Measurements from ENCODE around the gene LAMTOR2. TPM values are rescaled to one million over a fixed set of nuclear protein-coding genes. Genes with fewer than 3 reads are reported as not detected.

LAMTOR2 gene
- total RNA-seq, 2 experiments from 2014 or later, result 61.4 to 65.1 TPM

DNA sequence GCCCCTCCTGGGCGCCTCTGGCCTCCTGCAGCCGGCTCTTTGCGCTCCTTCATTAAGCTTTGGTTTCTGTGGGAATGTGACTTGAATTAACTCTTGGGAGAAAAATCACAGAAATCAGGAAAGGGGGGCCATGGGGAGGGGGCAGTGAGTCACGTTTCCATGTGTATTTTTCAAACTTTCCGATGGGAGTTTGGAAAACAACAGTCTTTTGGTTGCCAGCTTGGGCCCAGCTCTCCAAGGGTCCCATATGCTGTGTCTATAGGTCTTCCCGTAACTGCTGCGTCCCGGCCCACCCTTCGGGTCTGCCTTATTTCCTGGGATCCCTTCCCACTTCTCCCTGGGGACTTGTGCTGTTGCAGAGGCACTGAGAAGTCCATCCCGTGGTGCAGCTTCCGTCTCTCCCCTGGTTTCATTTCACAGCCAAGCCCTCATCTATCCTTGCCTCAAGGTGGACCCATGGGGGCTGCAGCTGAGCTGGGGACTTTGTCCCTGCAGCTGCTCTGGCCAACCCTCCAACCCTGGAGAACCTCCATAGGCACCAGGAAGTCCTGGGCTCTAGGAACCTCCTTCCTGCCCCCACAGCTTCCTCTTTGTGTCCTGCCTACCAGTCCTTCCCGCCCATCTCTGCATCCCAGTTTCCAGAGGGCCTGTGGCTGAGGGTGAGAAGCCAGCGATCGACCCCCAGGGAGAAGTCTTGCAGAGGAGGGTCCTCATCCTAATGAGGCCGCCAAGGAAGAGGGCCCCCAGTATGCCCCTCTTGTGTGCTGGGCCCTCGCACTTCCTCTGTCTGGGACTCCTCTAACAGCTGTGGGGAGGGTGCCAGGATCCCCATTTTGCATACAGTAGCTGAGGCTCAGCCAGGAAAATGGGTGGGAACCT, 48.3 kb downstream of the LAMTOR2 start:
- H3K4me3 Mint-ChIP-seq, result peak overlapping the region; percentile 40
- no peaks in the 10 kb centered on the region for H3K36me3 Mint-ChIP-seq
- peaks cover 2% of the 10 kb centered on the region for H3K9me3 Mint-ChIP-seq
- peaks cover 4% of the 10 kb centered on the region for H3K27me3 Mint-ChIP-seq
- ChIA-PET POLR2A (interaction anchor here (5.5 kb wide), 1 partner anchor 12 kb away, joined by 41 read pairs; the partner anchor contains the start of gene LMNA), CTCF (interaction anchor here (0.9 to 20.9 kb wide), 2 partner anchors 22 to 36 kb away, joined by 4 to 1097 read pairs; partner anchors contain the start of gene LMNA)
- H3K27ac Mint-ChIP-seq, result peak overlapping the region; percentile 93
- no peak for DNase-seq
- intact Hi-C loops (cut with micrococcal nuclease), result no loop called here
- H3K4me1 Mint-ChIP-seq (ENCODE audit: low read depth), result peaks cover 77% of the 10 kb centered on the region

DNA sequence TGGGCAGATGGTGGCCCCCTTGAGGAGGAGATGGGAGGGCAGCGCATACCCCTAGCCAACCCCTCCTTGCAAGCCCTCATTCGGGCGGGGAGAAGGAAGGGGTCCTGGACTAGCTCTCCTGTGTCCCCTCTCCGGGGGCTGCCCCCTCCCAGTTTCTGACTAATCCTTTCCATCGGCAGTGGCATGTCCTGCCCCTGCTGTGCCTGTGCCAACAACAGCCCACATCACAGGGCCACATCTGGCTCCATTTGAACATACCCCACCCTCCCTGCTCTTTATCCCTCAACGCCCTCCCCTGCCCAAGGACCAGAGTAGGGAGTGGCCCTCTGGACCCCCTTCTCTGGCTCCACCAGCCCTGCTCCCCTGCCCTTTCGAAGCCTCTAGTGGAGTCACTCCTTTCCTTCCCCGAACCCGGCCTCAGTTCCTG, 49.0 kb downstream of the LAMTOR2 start:
- peaks cover 71% of the 10 kb centered on the region for H3K4me1 Mint-ChIP-seq (ENCODE audit: low read depth)
- H3K4me3 Mint-ChIP-seq, result peak overlapping the region; percentile 11
- no peaks in the 10 kb centered on the region for H3K36me3 Mint-ChIP-seq
- peak overlapping the region; percentile 93 for H3K27ac Mint-ChIP-seq
- ChIA-PET CTCF (interaction anchor here (0.9 to 20.9 kb wide), 2 partner anchors 21 to 37 kb away, joined by 4 to 1097 read pairs; partner anchors contain the start of gene LMNA), POLR2A (interaction anchor here (4.3 to 5.5 kb wide), 2 partner anchors 11 to 24 kb away, joined by 41 to 55 read pairs; partner anchors contain the start of gene LMNA)
- H3K27me3 Mint-ChIP-seq, result peaks cover under 1% of the 10 kb centered on the region
- H3K9me3 Mint-ChIP-seq, result peaks cover under 1% of the 10 kb centered on the region
- peak; percentile 82 for DNase-seq
- intact Hi-C loops (cut with micrococcal nuclease), result no loop called here

DNA sequence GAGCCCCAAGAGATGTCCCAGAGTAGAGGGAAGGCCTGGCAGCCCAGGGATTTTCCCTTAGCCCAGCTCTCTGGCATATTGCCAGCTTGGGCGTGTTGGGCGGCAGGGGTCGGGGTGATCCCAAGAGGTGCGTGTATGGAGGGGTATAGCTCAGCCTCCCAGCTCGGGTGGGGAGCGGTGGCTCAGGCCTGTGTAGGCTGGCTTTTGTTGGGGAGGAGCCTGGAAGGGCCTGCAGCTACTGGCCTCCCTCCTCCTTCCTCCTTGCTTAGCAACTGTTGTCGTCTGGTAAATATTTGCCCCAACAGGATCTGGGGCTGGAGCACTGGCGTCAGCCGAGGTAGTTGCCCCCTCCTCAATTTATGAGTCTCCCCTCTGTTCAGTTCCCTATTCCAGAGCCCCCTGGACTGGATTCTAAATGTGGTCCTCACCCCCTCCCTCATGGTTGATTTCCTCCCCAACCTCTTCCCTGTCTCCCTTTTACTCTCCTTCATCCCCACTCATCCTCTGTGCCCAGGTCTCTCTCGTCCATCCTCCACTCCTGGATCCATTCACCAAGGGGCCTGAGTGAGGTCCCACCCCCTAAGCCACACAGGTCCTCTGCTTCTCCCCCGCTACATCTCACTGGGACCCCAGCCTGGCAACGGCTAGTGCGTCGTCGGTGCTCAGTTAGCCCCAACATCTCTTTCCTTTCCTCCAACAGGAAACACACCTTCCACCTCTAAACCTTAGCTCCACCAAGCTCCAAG, 49.7 kb downstream of the LAMTOR2 start:
- Mint-ChIP-seq H3K4me3 (peak overlapping the region; percentile 33), H3K36me3 (no peaks in the 10 kb centered on the region), H3K27me3 (no peaks in the 10 kb centered on the region), H3K27ac (peak overlapping the region; percentile 93), H3K4me1 (ENCODE audit: low read depth) (peaks cover 66% of the 10 kb centered on the region), H3K9me3 (no peaks in the 10 kb centered on the region)
- peak; percentile 74 for DNase-seq
- POLR2A ChIA-PET, result interaction anchor here (1.0 to 5.5 kb wide), 4 partner anchors 8 to 119 kb away, joined by 3 to 55 read pairs (median 23); partner anchors contain the start of gene LMNA
- intact Hi-C loops (cut with micrococcal nuclease), result no loop called here
- CTCF ChIA-PET, result interaction anchor here (1.0 to 20.9 kb wide), 3 partner anchors 8 to 109 kb away, joined by 3 to 1097 read pairs (median 5); partner anchors contain the start of genes LMNA and PMF1

DNA sequence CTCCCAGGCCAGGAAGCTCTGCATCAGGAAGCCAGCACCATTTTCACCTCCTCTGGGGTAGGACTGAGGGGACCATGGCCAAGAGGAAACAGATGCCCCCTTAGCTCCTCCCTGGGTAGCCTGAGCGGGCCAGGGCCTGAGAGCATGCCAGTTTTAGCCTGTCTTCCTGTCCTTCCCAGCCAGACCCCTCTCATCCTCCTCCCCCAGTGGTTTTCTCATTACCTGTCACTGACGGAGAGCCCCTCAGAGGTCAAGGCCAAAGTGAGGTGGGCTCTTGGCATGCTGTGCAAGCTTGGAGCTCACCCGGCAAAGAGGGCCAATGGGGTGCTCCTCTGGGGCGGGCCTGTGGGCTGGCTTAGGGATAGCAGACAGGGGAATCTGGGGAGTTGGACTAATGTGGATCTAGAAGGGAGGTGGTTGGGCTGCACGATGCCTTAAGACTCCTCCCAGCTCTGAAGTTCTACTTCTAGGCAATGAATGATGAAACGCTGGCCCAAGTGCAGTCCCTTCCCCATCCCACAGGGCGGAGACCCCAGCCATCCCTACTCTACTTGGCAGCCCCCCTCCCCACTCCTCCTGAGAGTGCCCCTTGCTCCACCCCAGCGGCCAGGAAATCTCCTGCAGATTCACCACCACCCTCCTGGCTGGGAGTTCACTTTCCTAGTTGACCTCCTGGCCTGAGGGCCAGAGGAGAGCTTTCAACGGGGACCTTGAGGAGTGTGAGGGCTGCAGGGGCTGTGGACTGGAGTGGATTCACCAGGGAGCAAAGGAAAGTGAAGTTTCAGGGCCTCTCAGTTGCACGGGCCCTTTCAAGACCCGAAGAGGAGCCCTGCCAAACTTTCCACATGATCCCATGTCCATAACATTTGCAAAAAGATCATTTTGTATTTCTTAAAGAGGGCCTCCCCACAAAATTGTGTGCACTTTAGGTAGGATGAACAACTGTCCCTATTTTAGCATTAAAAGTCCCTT, 50.6 kb downstream of the LAMTOR2 start:
- H3K4me3 Mint-ChIP-seq, result peak overlapping the region; percentile 76
- H3K27me3 Mint-ChIP-seq, result no peaks in the 10 kb centered on the region
- H3K36me3 Mint-ChIP-seq, result no peaks in the 10 kb centered on the region
- H3K27ac Mint-ChIP-seq, result peak overlapping the region; percentile 93
- DNase-seq, result no peak
- ChIA-PET POLR2A (interaction anchor here (0.6 to 5.5 kb wide), 8 partner anchors 8 to 177 kb away, joined by 3 to 80 read pairs (median 6); partner anchors contain the start of genes LMNA and SMG5), CTCF (interaction anchor here (1.0 to 20.9 kb wide), 5 partner anchors 8 to 108 kb away, joined by 3 to 1097 read pairs (median 21); partner anchors contain the start of genes LMNA and PMF1)
- intact Hi-C loops (cut with micrococcal nuclease), result no loop called here
- H3K9me3 Mint-ChIP-seq, result no peaks in the 10 kb centered on the region
- H3K4me1 Mint-ChIP-seq (ENCODE audit: low read depth), result peaks cover 63% of the 10 kb centered on the region

DNA sequence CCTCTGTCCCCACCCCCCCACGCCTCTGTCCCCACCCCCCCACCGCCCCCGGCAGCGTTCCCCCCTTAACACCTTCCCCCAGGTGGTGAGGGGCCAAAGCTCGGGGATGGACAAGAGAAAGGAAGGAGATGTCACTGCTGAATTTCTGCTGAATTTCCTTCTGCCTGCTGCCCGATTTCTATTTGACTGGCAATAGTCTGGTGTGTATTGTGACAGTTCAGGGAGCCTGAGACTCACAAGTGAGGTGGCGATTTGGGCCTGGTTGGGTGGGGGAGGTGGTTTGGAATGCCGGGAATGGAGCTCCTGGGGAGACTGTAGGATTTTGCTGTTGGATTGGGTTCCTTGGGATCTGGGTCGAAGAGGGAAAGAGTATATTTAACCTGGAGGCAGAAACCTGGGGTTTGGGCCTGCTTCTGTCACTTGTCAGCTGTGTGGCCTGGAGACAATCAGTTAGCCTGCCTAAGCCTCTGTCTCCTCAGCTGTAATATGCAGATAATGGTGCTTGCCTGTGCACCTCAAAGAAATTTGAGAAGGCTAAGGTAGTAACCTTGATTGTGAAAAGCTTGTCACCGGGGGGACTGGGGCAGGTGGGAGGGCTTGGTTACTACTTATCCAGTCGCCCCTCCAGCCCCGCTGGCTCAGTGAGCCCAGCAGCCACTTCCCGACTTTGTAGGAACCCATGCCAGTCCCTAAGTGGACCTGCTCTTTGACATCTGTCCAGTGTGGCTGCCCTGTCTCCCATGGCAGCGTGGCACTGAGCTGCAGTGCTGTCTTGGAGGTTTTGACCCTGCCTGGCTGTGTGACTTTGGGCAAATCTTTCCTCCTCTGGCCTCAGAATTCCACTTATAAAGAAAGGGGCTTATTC, 52.3 kb downstream of the LAMTOR2 start:
- POLR2A ChIA-PET, result interaction anchor here (0.7 to 5.5 kb wide), 9 partner anchors 8 to 346 kb away, joined by 3 to 80 read pairs (median 6); partner anchors contain the start of genes LMNA, SLC25A44 and SMG5
- Mint-ChIP-seq H3K27me3 (no peaks in the 10 kb centered on the region), H3K27ac (peak overlapping the region; percentile 93), H3K9me3 (no peaks in the 10 kb centered on the region), H3K4me3 (peak overlapping the region; percentile 76), H3K4me1 (ENCODE audit: low read depth) (peaks cover 53% of the 10 kb centered on the region), H3K36me3 (no peaks in the 10 kb centered on the region)
- CTCF ChIA-PET, result interaction anchor here (0.9 to 20.9 kb wide), 5 partner anchors 10 to 118 kb away, joined by 3 to 1097 read pairs (median 21); partner anchors contain the start of gene LMNA
- intact Hi-C loops (cut with micrococcal nuclease), result loop anchor here (1.0 kb wide), 3 partner anchors 7 to 20 kb away; partner anchors contain the start of gene LMNA
- DNase-seq, result no peak

DNA sequence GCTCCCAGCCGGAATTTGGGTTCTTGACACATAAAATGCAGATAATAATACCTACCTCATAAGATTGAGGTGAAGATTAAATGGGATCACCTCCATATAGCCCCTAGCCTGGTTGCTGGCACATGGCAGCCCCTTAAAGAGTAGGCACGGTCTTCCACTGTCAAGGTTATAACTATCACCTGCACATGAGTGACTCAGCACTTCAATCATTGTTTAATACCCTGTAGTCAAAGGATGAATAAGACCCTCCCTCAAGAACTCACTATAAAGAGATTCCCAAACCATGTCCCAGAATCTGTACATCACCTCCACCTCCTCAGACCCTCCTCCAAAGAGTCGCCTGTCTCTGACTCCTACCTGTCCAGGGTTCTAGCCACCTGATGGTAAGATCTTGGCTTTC, 53.5 kb downstream of the LAMTOR2 start:
- peak overlapping the region; percentile 57 for H3K27ac Mint-ChIP-seq
- H3K9me3 Mint-ChIP-seq, result no peaks in the 10 kb centered on the region
- no peak overlapping the region for H3K4me3 Mint-ChIP-seq
- H3K4me1 Mint-ChIP-seq (ENCODE audit: low read depth), result peaks cover 45% of the 10 kb centered on the region
- POLR2A ChIA-PET, result interaction anchor here (1.2 to 4.3 kb wide), 3 partner anchors 11 to 86 kb away, joined by 3 to 80 read pairs (median 55); partner anchors contain the start of gene SLC25A44
- H3K36me3 Mint-ChIP-seq, result no peaks in the 10 kb centered on the region
- CTCF ChIA-PET, result interaction anchor here (0.6 to 20.9 kb wide), 4 partner anchors 9 to 17 kb away, joined by 3 to 1097 read pairs (median 52); partner anchors contain the start of gene LMNA
- intact Hi-C loops (cut with micrococcal nuclease), result no loop called here
- no peak for DNase-seq
- H3K27me3 Mint-ChIP-seq, result no peaks in the 10 kb centered on the region

Other genes with a start within 250 kb of the LAMTOR2 start
- 10 to 100 TPM; 48.0 to 51.2 TPM for gene GON4L, start 197.6 kb upstream of the LAMTOR2 start, total RNA-seq
- gene SYT11, start 195.2 kb upstream of the LAMTOR2 start, total RNA-seq, result 10 to 100 TPM; 25.0 to 25.1 TPM
- 10 to 100 TPM; 19.1 to 21.1 TPM for gene RIT1, start 143.4 kb upstream of the LAMTOR2 start, total RNA-seq
- gene KHDC4, start 120.4 kb upstream of the LAMTOR2 start, total RNA-seq, result 10 to 100 TPM; 66.1 to 70.2 TPM
- gene RXFP4, start 113.1 kb upstream of the LAMTOR2 start, total RNA-seq, result not detected
- 100 to 1,000 TPM; 165 to 174 TPM for gene ARHGEF2, start 76.2 kb upstream of the LAMTOR2 start, total RNA-seq
- gene SSR2, start 33.8 kb upstream of the LAMTOR2 start, total RNA-seq, result 100 to 1,000 TPM; 171 to 175 TPM
- 10 to 100 TPM; 32.7 to 32.9 TPM for gene UBQLN4, start 984 bp upstream of the LAMTOR2 start, total RNA-seq
- gene RAB25, start 6.4 kb downstream of the LAMTOR2 start, total RNA-seq, result under 1 TPM; 0.52 to 0.56 TPM
- under 1 TPM; 0.43 to 0.51 TPM for gene MEX3A, start 27.7 kb downstream of the LAMTOR2 start, total RNA-seq
- gene LMNA, start 59.9 kb downstream of the LAMTOR2 start, total RNA-seq, result 100 to 1,000 TPM; 210 to 211 TPM
- 10 to 100 TPM; 68.2 to 75.1 TPM for gene SEMA4A, start 98.8 kb downstream of the LAMTOR2 start, total RNA-seq
- 10 to 100 TPM; 61.3 to 62.2 TPM for gene SLC25A44, start 139.3 kb downstream of the LAMTOR2 start, total RNA-seq
- 100 to 1,000 TPM in 1 of 2 experiments, 10 to 100 TPM in 1; 99.5 to 105 TPM for gene PMF1, start 158.2 kb downstream of the LAMTOR2 start, total RNA-seq
- gene BGLAP, start 187.4 kb downstream of the LAMTOR2 start, total RNA-seq, result 1 to 10 TPM in 1 of 2 experiments, under 1 TPM in 1; 0.90 to 2.3 TPM
- gene PAQR6, start 193.3 kb downstream of the LAMTOR2 start, total RNA-seq, result 1 to 10 TPM; 3.9 to 4.0 TPM
- 10 to 100 TPM; 65.1 to 68.0 TPM for gene SMG5, start 228.0 kb downstream of the LAMTOR2 start, total RNA-seq
- 1 to 10 TPM; 6.8 to 9.1 TPM for gene TMEM79, start 229.5 kb downstream of the LAMTOR2 start, total RNA-seq
- 10 to 100 TPM; 13.0 to 14.8 TPM for gene GLMP, start 240.9 kb downstream of the LAMTOR2 start, total RNA-seq
- not detected for gene VHLL, start 244.5 kb downstream of the LAMTOR2 start, total RNA-seq

Measured in activated CD4-positive, alpha-beta memory T cell treated with anti-CD3 and anti-CD28 coated beads for 36 hours (primary cell).